Chondrocyte (in vitro differentiated cells): ENCODE measurements around the gene BUB3. TPM values are rescaled to one million over a fixed set of nuclear protein-coding genes. Genes with fewer than 3 reads are reported as not detected.

Experiments
- DNase-seq: peaks from one replicate; pipeline ENCODE4 v3.0.0; 2021; ENCODE audit warnings: mixed read lengths, low spot score
- H3K27ac Mint-ChIP-seq: one replicate; pipeline ENCODE4 v1.8.0; 2021; ENCODE audit warnings: mild to moderate bottlenecking, moderate library complexity, mixed read lengths; ENCODE audit not compliant: unreplicated experiment
- H3K27me3 Mint-ChIP-seq: 2 replicates; pipeline ENCODE4 v1.8.0; 2021; ENCODE audit warnings: low read depth, mixed read lengths
- H3K36me3 Mint-ChIP-seq: 2 replicates; pipeline ENCODE4 v1.8.0; 2021; ENCODE audit warnings: low read depth, mixed read lengths
- H3K4me1 Mint-ChIP-seq: 2 replicates; pipeline ENCODE4 v1.8.0; 2021; ENCODE audit warnings: low read depth, mild to moderate bottlenecking, mixed read lengths
- H3K4me3 Mint-ChIP-seq: one replicate; pipeline ENCODE4 v1.8.0; 2021; ENCODE audit warnings: mild to moderate bottlenecking, moderate library complexity, mixed read lengths; ENCODE audit not compliant: unreplicated experiment
- H3K9me3 Mint-ChIP-seq: 2 replicates; pipeline ENCODE4 v1.8.0; 2021; ENCODE audit warnings: low read depth, mixed read lengths
- total RNA-seq: library from RNA; stranded (reverse); gene quantifications from 3 replicates; pipeline ENCODE4 v1.2.1, GENCODE V29; 2021
- TF ChIP-seq, protein P1 (sequence below): fragments of 200-600 bp; sonication (generic); IDR thresholded peaks from 2 replicates; pipeline ENCODE4 v1.5.0; 2021; ENCODE audit warnings: antibody characterized with exemption, mild to moderate bottlenecking, moderate library complexity

BUB3 gene
- total RNA-seq, 1 donor from 2014 or later, result 74.1 TPM

DNA sequence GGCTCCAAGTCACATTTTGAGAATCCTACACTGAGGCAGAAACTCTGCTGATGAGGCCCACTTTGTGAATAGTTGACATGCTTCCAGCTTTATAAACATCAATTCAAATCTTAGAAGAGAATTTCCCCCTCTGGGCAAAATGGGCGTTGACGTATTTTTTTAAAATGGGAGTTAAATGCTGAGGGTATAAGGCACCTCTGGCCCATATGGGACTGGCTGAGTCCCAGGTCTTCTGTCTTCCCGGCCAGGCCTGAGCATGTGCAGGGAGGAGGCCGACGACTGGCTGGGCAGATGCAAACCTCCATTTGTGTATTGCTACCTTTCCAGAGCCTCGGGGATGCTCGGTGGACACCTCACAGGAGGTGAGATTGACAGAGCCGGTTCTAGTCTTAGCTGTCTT is 37.7 kb downstream of the BUB3 start:
- DNase-seq, result no peak
- no peak overlapping the region for H3K4me3 Mint-ChIP-seq
- TF ChIP-seq, protein P1, sequence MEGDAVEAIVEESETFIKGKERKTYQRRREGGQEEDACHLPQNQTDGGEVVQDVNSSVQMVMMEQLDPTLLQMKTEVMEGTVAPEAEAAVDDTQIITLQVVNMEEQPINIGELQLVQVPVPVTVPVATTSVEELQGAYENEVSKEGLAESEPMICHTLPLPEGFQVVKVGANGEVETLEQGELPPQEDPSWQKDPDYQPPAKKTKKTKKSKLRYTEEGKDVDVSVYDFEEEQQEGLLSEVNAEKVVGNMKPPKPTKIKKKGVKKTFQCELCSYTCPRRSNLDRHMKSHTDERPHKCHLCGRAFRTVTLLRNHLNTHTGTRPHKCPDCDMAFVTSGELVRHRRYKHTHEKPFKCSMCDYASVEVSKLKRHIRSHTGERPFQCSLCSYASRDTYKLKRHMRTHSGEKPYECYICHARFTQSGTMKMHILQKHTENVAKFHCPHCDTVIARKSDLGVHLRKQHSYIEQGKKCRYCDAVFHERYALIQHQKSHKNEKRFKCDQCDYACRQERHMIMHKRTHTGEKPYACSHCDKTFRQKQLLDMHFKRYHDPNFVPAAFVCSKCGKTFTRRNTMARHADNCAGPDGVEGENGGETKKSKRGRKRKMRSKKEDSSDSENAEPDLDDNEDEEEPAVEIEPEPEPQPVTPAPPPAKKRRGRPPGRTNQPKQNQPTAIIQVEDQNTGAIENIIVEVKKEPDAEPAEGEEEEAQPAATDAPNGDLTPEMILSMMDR, result no peak
- H3K4me1 Mint-ChIP-seq, result no peaks in the 10 kb centered on the region
- no peak overlapping the region for H3K27ac Mint-ChIP-seq
- no peaks in the 10 kb centered on the region for H3K36me3 Mint-ChIP-seq
- H3K9me3 Mint-ChIP-seq, result no peaks in the 10 kb centered on the region
- no peaks in the 10 kb centered on the region for H3K27me3 Mint-ChIP-seq

DNA sequence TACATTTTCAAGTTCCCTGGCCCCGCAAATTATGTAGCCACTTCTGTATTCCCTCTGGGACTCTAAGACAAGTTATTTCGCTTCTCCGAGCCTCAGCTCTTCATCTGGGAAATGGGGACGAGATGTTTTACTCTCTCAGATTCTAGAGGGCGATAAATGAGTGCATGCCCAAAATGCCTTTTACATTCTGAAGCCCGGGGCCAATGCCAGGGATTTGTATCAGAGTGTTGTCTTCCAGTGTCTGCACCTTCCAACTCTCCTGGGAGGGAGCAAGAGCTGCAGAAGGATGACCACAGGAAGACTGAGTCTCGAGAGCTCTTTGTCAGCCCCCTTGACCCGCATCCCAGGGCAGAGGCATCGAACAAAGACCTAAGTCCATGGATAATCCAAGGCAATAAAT is 39.9 kb downstream of the BUB3 start:
- no peaks in the 10 kb centered on the region for H3K36me3 Mint-ChIP-seq
- no peak overlapping the region for H3K4me3 Mint-ChIP-seq
- no peak overlapping the region for H3K27ac Mint-ChIP-seq
- H3K4me1 Mint-ChIP-seq, result no peaks in the 10 kb centered on the region
- TF ChIP-seq, protein P1, result no peak
- no peaks in the 10 kb centered on the region for H3K9me3 Mint-ChIP-seq
- H3K27me3 Mint-ChIP-seq, result no peaks in the 10 kb centered on the region
- no peak for DNase-seq

- no peaks in the 10 kb centered on the region for H3K36me3 Mint-ChIP-seq
- peaks cover 2% of the 10 kb centered on the region for H3K9me3 Mint-ChIP-seq
- no peak for DNase-seq
- H3K27me3 Mint-ChIP-seq, result no peaks in the 10 kb centered on the region
- H3K27ac Mint-ChIP-seq, result no peak overlapping the region
- TF ChIP-seq, protein P1, result no peak
- no peak overlapping the region for H3K4me3 Mint-ChIP-seq
- H3K4me1 Mint-ChIP-seq, result no peaks in the 10 kb centered on the region
These were observed 46.3 kb downstream of the BUB3 start for GRCh38 chr10:123200531-123200930.

GRCh38 chr10:123202506-123202905 is 48.3 kb downstream of the BUB3 start:
- Mint-ChIP-seq H3K4me1 (no peaks in the 10 kb centered on the region), H3K27ac (no peak overlapping the region), H3K9me3 (peaks cover 5% of the 10 kb centered on the region), H3K27me3 (no peaks in the 10 kb centered on the region), H3K36me3 (no peaks in the 10 kb centered on the region), H3K4me3 (no peak overlapping the region)
- TF ChIP-seq, protein P1, result no peak
- DNase-seq, result no peak

- Mint-ChIP-seq H3K4me3 (no peak overlapping the region), H3K27ac (no peak overlapping the region), H3K4me1 (no peaks in the 10 kb centered on the region), H3K36me3 (peaks cover 8% of the 10 kb centered on the region), H3K9me3 (peaks cover 14% of the 10 kb centered on the region), H3K27me3 (no peaks in the 10 kb centered on the region)
- TF ChIP-seq, protein P1, result no peak
- DNase-seq, result no peak
These were observed 49.4 kb downstream of the BUB3 start for GRCh38 chr10:123203393-123204126.
